WERI-Rb-1 (cell line): ENCODE data around the gene DGKQ.

Experiments
- DNase-seq: peaks from one replicate; pipeline ENCODE4 v3.0.0-alpha.2; 2020
- H3K27ac ChIP-seq: fragments of 250-450 bp; sonication (Bioruptor Pico); 2 replicates; pipeline ENCODE4 v1.5.1; 2020; ENCODE audit warnings: mild to moderate bottlenecking, moderate library complexity
- H3K27me3 ChIP-seq: fragments of 250-450 bp; sonication (Bioruptor Pico); 2 replicates; pipeline ENCODE4 v1.5.1; 2021; ENCODE audit warnings: mild to moderate bottlenecking, low read depth, moderate library complexity; ENCODE audit not compliant: insufficient read depth, severe bottlenecking
- H3K36me3 ChIP-seq: fragments of 250-450 bp; sonication (Bioruptor Pico); 2 replicates; pipeline ENCODE4 v1.5.1; 2020; ENCODE audit warnings: mild to moderate bottlenecking, moderate library complexity
- H3K4me3 ChIP-seq: 2 replicates; pipeline ENCODE4 v1.5.1; 2011; ENCODE audit warnings: low read depth, mild to moderate bottlenecking, control low read depth, low read length
- H3K9me3 ChIP-seq: fragments of 250-450 bp; sonication (Bioruptor Pico); 2 replicates; pipeline ENCODE4 v1.5.1; 2021; ENCODE audit warnings: mild to moderate bottlenecking, moderate library complexity; ENCODE audit not compliant: severe bottlenecking
- CTCF ChIP-seq: IDR thresholded peaks from 2 replicates; pipeline ENCODE4 v1.5.1; 2011; ENCODE audit warnings: low read depth, mild to moderate bottlenecking, control low read depth, inconsistent platforms, low read length

Gene DGKQ

GRCh38 chr4:951186-951585 lies 22.2 kb downstream of the DGKQ start:
- DNase-seq: no peak
- no peak overlapping the region for H3K27ac ChIP-seq
- peaks cover 10% of the 10 kb centered on the region for H3K36me3 ChIP-seq
- H3K27me3 ChIP-seq: no peaks in the 10 kb centered on the region
- no peaks in the 10 kb centered on the region for H3K9me3 ChIP-seq
- TF ChIP-seq CTCF: no peak
- no peak overlapping the region for H3K4me3 ChIP-seq

- H3K27ac ChIP-seq: no peak overlapping the region
- no peak for DNase-seq
- H3K36me3 ChIP-seq: peaks cover 10% of the 10 kb centered on the region
- no peaks in the 10 kb centered on the region for H3K9me3 ChIP-seq
- TF ChIP-seq CTCF: no peak
- H3K4me3 ChIP-seq: no peak overlapping the region
- H3K27me3 ChIP-seq: no peaks in the 10 kb centered on the region
These were observed 23.0 kb downstream of the DGKQ start for GRCh38 chr4:950136-951020.

- H3K4me3 ChIP-seq: no peak overlapping the region
- no peak for DNase-seq
- TF ChIP-seq CTCF: no peak
- H3K27ac ChIP-seq: no peak overlapping the region
- peaks cover 8% of the 10 kb centered on the region for H3K36me3 ChIP-seq
- H3K27me3 ChIP-seq: no peaks in the 10 kb centered on the region
- H3K9me3 ChIP-seq: no peaks in the 10 kb centered on the region
These were observed 23.7 kb downstream of the DGKQ start for GRCh38 chr4:949656-950055.

- Histone ChIP-seq H3K27ac (no peak overlapping the region), H3K4me3 (no peak overlapping the region), H3K36me3 (peaks cover 6% of the 10 kb centered on the region), H3K27me3 (no peaks in the 10 kb centered on the region), H3K9me3 (no peaks in the 10 kb centered on the region)
- no peak for TF ChIP-seq CTCF
- DNase-seq: no peak
These were observed 24.5 kb downstream of the DGKQ start for GRCh38 chr4:948936-949300.

GRCh38 chr4:948101-948935 lies 25.1 kb downstream of the DGKQ start:
- Histone ChIP-seq H3K4me3 (no peak overlapping the region), H3K27me3 (no peaks in the 10 kb centered on the region)

More at GRCh38 chr4:948101-948935, 25.1 kb downstream of the DGKQ start:
- H3K36me3 ChIP-seq: peaks cover 6% of the 10 kb centered on the region
- no peaks in the 10 kb centered on the region for H3K9me3 ChIP-seq
- DNase-seq: no peak
- no peak for TF ChIP-seq CTCF
- H3K27ac ChIP-seq: no peak overlapping the region
